Natural killer cell treated with Interleukin-12 subunit alpha and Interleukin-12 subunit beta and Interleukin-15 and Interleukin-18, amount 100 ng/mL, for 72 hours (primary cell): ENCODE measurements around the gene CCSAP. TPM values are rescaled to one million over a fixed set of nuclear protein-coding genes. Genes with fewer than 3 reads are reported as not detected.

Experiments used
- total RNA-seq, 2 donors: library from RNA; stranded (reverse); gene quantifications; one replicate each; pipeline ENCODE4 v1.2.3, GENCODE V29; 2022

Gene CCSAP
- total RNA-seq, 2 donors from 2014 or later: 6.7 to 6.9 TPM

Other genes starting within 250 kb of the CCSAP start
- gene RAB4A, start 71.9 kb downstream of the CCSAP start, total RNA-seq: 10 to 100 TPM; 24.5 to 32.8 TPM
- not detected for gene ACTA1, start 91.0 kb upstream of the CCSAP start, total RNA-seq
- gene NUP133, start 165.3 kb upstream of the CCSAP start, total RNA-seq: 10 to 100 TPM; 41.4 to 47.9 TPM
- 10 to 100 TPM; 25.7 to 39.0 TPM for gene ABCB10, start 215.7 kb upstream of the CCSAP start, total RNA-seq